ENCODE results near the gene GLRA3.
"Not testable (repeated sequence)": the region's sequence is repeated elsewhere in the genome, so short reads cannot be mapped to it uniquely, and the experiment has no call there.

GLRA3 gene

DNA sequence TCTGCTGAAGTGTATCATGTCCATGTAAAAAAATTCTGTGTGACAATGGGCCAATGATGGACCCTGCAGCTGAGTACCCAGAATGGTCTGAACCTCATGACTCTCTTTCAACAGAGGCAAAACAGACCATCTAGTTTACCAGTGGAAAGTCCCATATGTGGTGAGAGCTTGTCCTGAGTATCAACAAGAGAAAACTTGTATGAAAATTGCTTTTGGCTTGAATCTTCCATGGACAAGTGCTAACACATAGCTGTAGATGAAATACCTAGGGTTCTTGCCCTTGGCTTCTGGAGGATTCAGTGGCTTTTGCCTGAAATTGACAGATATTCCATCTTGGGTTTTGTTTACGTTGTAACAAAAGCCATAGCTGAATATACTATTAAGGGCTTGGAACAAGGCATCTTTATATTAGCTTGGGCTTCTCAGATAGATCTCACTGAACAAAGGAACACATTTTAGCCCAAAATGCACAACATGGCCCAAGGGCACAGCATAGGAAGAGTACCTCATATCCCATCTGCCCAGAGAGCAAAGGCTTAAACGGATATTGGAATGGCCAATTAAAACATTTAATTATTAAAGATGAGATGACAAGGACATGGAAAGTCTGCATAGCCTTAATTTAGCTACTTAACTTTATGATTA lies 178.2 kb downstream of the GLRA3 start:
- DNase-seq, result no peak

DNA sequence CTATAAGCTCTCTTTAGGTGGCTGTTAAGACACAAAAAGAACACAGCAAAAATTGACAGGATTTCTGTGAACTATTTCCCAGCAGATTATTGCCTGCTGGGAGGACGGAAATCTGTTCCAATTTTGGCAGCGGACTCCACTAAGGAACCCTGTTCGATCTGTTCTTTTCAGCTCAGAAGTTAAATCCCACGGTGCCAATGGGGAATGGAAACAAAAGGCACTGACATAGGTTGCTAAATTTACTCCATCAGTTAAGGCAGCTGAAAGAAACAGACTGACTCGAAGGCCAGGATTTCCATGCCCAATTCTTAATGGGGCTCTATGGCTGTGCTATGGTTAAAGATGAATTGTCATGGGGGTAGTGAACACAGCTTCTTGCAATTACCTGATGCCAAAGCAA lies 180.2 kb downstream of the GLRA3 start:
- no peak for DNase-seq

DNA sequence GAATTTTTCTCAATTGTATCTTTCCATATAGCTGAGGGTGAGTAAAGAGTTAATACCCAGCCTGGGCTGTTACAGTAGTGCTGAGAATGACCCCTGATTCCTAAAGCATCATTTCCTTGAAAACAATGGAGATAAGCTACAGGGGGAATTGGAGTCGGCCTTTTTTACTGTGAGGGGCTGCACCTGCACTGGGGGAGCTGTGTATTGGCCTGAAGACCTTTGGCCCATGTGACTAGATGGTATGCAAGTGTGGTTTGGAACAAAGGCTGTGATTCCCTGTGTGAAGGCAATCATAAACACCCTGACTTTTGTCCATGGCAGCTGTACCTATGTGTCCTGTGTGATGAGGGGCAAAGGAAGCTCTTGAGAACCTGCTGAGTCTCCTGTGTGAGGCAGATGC lies 182.7 kb downstream of the GLRA3 start:
- DNase-seq, result no peak

DNA sequence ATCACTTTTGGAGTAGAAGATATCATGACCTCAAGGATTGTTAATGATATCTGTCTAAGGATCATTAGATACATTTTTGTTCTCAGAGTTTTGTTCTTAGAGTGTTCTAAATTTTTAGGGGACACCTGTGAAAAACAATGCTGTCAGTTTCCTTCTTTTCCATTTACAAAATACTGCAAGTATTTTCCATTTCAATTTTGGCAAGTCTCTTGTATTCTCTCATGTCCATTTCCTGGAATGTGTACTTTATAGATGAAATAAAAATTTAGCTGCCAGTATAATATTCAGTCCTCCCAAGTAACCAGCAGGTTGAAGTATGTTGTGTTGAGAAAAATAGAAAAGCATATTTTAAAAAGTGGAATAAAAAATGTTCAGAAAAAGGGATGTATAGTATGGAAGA lies 188.9 kb downstream of the GLRA3 start:
- DNase-seq, result no peak

- DNase-seq, result no peak
Measured at GRCh38 chr4:174635732-174636131, 193.3 kb downstream of the GLRA3 start.

DNA sequence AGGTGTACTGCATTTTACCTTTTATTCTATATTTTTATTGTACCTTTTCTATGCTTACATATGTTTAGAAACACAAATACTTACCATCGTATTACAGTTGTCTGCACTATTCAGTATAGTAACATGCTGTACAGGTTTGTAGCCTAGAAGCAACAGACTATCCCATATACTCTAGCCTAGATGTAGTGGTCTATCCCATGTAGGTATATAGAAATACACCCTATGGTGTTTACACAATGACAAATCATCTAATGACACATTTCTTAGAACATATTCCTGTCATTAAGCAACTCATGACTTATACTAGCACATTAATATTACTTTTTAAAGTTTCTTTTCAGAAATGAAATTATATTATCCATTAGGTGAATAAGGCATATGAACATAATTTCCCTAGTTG lies 195.6 kb downstream of the GLRA3 start:
- no peak for DNase-seq

GRCh38 chr4:174631901-174632758 lies 196.9 kb downstream of the GLRA3 start:
- DNase-seq, result no peak

- not testable (repeated sequence) for DNase-seq
Measured at GRCh38 chr4:174629907-174630450, 199.1 kb downstream of the GLRA3 start.

DNA sequence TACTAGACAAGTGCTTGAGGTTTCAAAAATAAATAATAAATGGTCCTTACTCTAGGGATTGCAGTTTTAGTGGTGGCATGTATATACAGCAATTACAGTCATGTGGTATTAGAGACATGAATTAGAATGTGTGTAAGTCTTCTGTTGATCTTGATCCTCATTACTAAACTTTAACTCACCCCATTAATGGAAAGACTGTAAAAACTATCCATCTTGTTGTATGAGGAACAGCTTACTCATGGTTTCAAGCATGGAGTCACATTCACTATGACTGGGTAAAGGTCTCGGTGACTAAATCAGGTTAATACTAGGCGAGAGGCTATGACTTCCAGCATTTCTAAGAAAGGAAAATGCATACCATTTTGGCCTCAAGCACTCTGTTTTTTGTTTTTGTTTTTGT lies 199.8 kb downstream of the GLRA3 start:
- no peak for DNase-seq

DNA sequence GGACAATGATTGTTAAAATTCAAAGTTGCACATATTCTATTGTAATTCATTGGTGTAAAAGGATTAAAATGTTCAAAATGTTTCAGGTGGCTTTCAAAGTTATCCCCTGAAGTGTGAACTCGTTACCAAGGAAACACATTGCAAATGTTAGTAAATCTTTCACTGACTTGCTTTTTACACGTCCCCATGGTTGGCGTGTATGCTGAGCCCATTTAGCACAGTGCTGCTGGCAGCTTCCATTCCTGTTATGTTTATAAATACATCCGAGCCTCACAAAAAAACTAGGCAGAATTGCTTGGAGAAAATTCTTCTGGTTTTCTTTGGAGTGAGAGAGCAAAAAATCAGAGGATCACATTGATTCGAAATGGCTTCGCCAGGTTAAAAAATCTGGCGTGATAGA lies 200.9 kb downstream of the GLRA3 start:
- DNase-seq, result no peak

DNA sequence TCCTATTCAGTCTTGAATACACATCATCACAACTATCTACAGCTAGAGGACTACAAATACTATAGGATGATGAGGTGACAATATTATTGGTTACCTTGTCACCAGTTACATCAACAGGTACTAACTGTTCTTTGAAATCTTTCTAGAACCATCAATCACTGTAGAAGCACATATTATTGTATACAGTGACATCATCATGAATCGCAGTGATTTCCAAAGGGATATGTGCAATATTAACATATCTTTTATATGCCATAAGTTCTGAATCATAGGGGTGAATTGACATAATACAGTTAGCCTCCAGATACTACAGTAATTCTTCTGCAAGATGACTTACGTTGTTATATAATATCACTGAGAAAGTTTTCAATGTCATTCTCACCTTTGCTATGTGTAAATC lies 201.6 kb downstream of the GLRA3 start:
- DNase-seq, result no peak

GRCh38 chr4:174626342-174627008 lies 202.6 kb downstream of the GLRA3 start:
- DNase-seq, result no peak

DNA sequence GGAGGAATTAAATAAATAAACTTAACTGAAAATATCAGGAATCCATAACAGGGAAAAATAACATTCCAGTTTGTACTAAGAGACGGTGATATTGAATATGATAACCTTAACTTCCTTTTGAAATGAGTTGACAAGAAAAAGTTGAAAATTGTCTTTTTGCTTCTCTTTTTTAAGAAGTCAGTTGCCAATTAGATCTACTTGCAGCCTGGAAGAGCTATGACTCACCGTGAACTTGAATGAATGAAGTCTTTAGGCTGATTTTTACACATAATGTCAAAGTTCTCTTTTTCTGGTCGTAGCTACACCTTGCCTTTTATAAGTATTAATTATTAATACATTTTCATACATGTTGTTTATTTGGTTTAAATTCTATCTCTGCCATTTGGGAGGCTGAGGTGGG lies 212.4 kb downstream of the GLRA3 start:
- DNase-seq, result no peak

DNA sequence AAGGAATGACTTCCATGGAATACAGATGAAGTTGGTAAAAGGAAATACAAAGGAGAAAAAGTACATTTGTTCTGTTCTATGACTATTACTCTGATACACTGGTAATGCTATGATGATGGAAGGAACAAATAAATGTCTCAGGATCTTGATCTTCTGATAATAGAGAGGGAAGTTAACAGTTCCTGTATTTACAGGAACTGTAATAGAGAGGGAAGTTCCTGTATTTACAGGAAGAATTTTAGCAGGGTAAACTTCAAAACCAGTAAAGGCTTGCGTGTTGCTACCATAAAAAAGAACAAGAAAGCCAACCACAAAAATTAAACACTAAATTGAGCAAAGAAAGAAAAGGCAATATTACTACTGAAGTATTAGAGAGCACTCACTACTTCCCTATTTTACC lies 215.1 kb downstream of the GLRA3 start:
- DNase-seq, result no peak

DNA sequence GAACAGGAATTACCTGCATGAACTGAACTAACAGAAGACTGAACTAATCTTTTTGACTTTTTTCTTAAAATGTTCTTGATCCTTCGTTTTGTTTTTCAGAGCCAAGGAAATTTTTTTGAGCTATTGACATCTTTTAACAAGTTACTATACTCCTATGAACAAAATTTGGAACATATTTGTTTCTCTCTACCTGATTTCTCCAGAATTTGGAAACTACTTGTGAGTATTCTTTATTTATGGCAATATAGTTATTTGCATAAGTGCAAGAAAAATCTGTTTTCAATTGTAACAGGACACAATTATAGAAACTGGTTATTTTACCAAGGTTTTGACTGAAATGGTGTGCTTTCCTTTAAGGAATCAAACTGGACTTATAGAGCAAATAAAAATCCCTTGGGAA lies 217.3 kb downstream of the GLRA3 start:
- DNase-seq, result no peak

DNA sequence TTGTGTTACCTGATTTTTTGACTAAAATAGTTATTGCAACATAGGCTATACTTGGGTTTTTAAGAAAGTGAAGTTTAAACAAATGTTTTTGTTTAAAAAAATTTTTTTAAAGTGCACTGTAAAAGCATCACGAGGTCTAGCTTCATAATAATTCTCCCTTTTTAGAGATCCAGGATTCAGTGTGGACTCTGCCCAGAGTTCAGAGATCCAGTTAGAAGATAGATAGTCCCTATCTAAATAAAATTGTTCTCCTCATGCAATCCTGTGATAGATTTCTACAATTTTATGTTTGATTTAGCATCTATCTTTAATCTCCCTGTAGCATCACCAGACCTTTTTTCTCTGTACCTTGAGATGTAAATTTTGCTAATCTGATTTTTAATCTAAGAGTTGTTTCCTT lies 221.3 kb downstream of the GLRA3 start:
- no peak for DNase-seq

DNA sequence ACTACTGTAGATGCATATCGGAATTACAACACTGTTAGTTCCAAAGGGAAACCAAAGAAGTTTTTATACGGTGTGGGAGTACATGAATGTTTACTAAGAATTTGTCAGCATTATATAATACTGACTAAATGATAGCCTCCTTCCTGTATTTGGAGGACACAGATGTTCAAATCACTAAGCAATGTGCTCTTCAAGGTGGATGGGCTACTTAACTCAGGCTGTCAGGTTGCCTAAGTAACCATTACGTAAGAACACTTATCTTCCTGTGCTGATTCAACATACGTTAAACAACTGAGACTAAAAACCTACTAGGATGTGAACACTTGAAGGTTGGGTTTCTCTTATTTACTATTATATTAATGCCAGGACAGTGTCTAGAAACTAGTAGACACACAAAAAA lies 224.8 kb downstream of the GLRA3 start:
- no peak for DNase-seq

- DNase-seq, result no peak
Measured at GRCh38 chr4:174600391-174600790, 228.7 kb downstream of the GLRA3 start.

- DNase-seq, result no peak
Measured at GRCh38 chr4:174598800-174599199, 230.2 kb downstream of the GLRA3 start.

GRCh38 chr4:174596513-174596912 lies 232.5 kb downstream of the GLRA3 start:
- no peak for DNase-seq

GRCh38 chr4:174595141-174595929 lies 233.7 kb downstream of the GLRA3 start:
- DNase-seq, result no peak

DNA sequence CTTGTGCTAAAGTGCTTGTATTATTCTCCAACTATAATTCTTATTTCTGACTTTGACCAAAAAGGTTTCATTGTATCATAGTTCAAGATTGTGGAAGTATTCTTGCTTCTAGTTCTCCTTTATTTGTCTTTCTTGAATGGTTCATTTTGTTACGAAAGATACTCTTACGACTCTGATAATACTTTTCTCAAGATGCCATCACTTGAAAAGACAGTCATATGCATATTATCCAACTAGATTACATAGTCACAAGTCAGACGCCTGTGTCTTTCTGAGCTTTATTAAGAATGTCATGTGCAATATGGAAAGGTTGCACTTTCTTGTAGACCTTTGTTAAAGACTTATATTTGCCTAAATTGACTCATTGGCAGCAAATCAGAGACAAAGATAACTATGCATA lies 235.3 kb downstream of the GLRA3 start:
- DNase-seq, result no peak

- no peak for DNase-seq
Measured at GRCh38 chr4:174592985-174593335, 236.1 kb downstream of the GLRA3 start.

Data from right hindlimb (tissue), 1 donor.